SIG-M5 treated with dmso at 0.1 percent for 504 hours (cell line): ENCODE data around the gene CEP85L.

Source experiments
- DNase-seq: peaks from one replicate; lab custom pipeline; 2025; ENCODE audit not compliant: unreplicated experiment; lab: John Stamatoyannopoulos, UW

Gene CEP85L

DNA sequence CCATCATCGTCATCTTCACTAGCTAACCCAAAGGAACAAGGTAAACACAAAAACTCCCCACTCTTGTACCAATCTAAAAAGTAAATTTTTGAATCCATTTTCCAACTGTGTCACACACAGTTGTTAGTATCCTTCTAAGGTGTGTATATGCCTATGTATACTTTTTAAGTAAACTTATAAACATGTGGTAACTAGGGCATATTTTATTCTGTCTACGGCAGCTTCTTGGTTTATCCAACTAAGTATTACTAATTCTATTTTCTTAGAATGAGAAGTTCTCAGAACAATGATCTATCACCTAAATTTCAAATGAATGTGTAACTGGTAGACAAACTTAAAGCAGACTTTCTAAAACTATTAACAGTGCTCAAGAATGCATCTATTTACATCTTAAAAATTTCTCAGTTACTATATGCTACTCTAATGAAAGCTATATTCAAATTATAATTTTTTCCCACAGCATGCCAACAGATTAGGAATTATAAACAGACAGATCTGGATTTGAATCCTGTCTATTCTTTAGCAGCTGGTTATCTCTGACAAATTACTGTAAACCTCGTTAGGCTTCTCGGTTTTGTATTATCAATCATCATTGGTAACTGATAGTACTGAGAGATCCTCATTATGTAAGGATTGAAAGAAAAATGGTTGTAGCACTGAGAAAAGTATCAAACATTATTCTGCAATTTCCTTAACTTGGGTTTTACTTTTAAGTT lies 105.1 kb downstream of the CEP85L start:
- no peak for DNase-seq

DNA sequence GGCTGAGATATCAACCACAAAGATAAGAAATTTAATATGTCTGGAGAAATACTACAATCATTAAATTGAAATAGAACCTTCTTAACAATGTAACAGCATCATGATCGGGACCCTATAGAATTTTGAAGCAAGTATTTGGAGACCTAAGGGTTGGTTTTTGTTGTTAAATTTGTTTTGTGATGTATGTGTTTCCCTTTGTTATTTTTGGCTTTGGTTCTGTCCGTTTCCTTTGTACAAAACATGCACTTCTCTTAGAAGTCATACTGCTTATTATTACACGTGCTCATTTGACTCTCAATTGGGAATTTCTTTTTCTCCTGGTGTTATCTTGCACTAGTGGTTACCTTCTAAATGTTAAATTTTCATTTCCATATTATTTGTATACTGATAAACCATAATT lies 107.3 kb downstream of the CEP85L start:
- DNase-seq = no peak

DNA sequence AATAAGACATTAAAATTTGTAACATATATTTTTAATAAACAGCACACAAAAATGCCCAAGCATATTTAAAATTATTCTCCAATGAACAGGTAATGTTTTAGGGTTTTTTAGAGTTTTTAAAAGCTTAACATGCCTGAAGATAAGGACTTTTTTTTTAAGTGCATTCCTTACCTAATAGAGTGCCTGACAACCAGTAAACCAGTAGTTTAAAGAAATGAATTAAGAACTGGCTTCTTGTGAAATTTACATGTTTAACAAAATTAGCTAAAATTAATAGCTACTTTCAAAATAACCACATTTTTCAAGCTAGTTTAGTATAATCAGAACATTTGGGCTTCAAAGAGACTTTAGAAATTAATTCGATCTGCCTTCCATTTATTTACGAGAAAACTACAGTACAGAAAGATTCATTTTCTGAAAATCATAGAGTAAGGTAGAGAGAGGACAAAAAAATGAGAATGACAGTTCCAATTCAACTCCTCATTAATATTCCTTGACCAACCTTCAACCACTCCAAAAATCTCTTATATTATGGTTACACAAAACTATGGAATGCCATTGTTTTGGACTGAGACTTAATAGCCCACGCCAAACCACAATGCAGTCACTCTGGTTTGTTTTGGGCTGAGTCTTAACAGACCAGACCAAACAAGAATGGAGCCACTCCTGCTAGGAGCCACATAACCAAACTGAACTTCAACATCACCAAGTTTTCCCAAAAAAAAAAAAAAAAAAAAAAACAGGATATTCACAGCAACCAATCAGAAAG lies 109.0 kb downstream of the CEP85L start:
- no peak for DNase-seq

DNA sequence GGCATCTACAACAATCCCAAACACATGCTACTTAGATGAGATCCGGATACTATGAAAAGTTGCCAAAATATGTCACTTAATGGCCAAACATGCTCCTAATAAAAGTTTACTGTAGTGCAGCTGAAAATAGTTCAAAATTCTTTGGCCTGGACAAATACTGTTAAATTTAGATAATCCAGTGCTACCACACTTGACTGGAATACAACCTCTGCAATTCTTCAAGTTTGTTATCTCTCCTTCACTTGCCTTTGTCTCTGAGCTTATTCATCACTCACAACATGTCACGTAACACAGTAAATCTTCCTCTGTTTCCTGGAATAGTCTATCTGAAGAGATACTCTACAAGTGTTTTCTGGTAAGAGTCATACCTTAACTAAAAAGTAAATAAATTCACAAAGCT lies 113.8 kb downstream of the CEP85L start:
- no peak for DNase-seq

DNA sequence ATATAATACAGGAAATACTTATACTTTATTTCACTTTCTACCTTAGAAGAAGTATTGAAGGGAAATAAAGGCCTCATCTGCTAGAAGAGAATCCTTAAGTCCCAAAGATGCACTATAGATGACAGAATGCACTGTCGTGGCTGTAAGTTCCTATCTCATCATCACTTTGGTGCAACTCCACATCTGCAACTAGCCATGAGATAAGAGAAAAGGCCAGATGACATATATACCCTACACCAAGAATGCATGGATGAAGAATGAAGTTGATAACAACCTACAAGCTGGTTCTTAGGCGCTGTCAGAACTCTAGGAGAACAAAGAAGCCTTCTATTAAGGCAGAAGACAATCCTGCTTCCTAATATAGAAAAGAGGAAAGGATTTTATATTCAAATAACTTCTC lies 114.9 kb downstream of the CEP85L start:
- no peak for DNase-seq

DNA sequence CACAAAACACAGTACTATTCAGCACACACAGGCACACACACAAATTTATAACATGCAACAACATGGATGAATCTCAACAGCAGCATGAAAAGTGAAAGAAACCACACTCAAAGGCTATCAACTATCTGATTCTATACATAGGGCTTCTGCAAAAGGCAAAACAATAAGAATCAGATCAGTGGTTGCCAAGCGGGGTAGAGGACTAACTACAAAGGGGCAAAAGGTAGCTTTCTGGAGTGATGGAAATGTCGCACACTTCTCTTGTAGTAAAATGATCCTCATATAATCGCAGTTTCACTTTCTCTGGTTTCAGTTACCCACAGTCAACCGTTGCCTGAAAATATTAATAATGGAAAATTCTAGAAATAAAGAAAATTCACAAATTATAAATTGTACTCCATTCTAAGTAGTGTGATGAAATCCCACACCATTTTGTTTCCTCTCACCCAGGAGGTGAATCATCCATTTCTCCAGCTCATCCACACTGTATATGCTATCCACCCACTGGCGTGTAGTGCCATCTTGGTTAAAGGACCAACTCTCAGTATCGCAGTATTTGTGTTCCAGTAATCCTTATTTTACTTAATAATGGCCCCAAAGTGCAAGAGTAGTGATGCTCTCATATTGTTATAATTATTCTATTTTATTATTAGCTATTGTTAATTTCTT lies 116.1 kb downstream of the CEP85L start:
- DNase-seq = no peak

DNA sequence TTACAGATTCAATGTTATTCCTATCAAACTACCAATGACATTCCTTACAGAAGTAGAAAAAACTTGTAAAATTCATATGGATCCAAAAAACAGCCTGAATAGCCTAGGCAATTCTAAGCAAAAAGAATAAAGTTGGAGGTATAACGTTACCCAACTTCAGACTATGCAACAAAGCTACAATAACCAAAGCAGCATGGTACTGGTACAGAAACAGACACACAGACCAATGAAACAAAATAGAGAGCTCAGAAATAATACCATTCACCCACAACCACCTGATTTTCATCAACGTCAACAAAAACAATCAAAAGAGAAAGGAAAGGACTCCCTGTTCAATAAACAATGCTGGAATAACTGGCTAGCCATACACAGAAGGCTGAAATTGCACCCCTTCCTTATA lies 120.4 kb downstream of the CEP85L start:
- no peak for DNase-seq

DNA sequence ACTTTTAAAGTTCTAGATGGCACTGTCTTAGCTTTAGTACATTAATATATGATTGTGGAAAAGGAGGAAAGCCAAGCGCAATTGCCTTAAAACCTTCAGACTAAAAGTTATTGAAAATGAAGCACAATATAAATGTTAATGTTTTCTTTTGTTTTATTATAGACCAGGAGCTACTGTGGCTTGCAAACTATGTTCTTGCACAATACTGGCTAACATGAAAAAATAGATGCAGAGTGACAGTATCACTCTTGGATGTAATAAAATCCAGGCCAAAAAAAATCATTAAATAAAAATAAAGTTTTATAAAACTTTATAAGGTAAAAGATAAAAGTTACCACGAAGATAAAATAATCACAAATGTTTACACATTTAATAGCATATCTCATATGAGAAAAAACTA lies 121.6 kb downstream of the CEP85L start:
- DNase-seq = no peak

DNA sequence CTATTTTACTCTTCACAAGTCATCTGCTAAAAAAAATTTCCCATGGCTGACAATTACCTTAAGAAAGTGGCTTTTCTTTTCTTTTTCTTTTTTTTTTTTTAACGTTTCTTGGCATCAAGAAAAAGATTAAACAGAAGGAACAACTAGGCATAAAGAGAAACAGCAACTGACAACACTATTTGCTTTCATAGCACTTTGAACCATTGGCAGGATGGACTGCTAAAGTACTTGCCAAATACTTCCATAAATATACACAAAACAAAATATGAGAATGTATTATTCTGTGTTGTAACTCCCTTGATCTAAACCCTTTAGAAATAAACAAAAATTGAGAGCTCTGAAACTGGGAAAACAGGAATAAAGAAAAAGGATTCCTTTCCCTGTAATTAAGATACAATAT lies 123.3 kb downstream of the CEP85L start:
- DNase-seq = no peak

DNA sequence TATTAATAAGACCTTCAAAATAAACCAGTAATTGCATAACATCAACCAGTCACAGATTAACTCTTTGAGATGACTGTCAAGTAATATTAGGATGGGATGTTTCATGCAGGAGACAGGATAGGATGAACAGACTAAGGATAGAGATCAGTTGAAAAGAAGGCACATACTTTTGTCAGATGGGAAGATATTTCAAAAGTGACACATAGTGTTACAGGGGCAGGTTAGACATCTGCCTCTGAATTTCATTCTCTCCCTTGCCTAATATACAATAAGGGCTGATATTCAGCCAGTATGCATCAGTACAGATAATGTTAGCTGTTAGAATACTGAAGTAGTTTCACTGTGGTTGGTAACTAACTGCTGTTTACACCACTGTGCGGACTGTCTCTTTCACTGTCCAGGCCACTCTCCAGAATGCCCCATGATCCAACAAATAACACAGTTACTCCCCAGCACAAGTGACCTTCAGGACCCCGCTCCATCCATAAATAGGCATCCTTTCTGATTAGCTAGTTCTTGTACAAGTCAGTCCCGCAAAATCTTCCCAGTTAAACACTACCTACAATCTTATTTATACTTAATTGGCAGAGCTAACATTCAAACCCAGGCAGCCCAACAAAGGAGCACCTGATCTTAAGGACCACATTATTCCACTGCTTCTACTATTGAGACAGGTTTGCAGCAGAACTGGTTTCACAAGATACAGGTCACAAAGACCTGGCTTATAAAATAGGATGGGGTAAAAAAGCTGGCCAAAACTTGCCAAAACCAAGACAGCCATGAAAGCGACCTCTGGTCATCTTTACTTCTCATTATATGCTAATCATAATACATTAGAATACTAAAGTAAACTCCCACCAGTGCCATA lies 125.2 kb downstream of the CEP85L start:
- DNase-seq = no peak

DNA sequence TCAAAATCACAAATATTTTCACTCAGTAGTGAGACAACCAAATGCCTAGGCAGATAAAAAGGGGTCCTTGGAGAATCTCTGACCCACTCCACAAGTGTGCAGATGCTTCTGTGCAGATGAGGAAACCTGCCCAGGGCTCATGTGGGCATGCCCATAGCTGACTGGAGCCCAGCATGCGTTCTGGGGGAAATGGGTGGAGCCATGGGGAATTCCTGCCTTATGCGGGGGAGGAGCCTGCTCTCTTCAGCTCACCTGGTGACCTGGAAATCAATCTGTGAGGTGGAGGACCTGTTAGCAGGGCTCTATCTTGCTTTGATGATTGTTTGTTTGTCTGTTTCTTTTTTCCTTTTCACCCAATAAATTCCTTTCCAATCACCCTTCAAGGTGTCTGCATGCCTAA lies 126.7 kb downstream of the CEP85L start:
- no peak for DNase-seq

DNA sequence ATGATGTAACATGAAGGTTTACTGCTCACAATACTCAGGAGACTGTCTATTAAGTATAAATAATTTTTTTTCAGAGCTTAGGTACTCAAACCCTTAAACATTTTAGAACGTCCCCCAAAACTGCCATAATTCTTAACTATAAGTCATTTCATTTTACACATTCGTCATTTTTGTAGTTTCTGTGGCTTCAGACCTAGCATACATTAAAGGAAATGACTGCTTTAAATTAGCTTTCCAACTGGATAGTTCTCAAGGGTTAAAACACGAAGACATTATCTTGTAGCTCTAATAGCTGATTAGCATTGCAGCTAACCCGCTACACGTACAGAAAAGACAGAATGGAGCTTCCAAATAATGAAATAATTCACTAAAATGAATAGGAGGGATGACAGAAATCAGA lies 128.2 kb downstream of the CEP85L start:
- no peak for DNase-seq

DNA sequence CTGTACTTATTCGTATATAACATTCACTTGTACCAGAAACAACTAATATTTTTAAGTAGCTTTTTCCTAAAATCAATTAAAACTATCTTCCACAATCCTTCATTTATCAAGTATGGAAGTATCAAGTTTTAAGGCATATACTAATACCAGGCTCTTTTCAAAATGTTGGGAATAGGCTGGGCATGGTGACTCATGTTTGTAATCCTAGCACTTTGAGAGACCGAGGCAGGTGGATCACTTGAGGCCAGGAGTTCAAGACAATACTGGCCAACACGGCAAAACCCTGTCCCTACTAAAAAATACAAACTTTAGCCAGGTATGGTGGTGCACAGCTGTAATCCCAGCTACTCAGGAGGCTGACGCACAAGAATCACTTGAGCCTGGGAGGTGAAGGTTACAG lies 129.0 kb downstream of the CEP85L start:
- no peak for DNase-seq

DNA sequence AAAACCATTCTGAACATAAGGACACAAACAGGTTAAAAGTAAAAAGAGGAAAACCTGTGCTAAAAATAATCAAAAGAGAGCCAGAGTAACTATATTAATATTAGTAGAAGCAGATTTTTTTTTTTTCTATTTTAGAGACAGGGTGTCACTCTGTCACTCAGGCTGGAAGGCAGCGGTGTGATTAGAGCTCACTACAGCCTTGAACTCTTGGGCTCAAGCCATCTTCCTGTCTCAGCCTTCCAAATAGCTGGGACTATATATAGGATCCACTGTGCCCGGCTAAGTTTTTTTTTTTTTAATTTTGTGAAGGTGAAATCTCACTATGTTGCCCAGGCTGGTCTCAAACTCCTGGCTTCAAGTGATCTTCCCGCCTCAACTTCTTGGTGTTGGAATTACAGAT lies 136.7 kb downstream of the CEP85L start:
- no peak for DNase-seq

DNA sequence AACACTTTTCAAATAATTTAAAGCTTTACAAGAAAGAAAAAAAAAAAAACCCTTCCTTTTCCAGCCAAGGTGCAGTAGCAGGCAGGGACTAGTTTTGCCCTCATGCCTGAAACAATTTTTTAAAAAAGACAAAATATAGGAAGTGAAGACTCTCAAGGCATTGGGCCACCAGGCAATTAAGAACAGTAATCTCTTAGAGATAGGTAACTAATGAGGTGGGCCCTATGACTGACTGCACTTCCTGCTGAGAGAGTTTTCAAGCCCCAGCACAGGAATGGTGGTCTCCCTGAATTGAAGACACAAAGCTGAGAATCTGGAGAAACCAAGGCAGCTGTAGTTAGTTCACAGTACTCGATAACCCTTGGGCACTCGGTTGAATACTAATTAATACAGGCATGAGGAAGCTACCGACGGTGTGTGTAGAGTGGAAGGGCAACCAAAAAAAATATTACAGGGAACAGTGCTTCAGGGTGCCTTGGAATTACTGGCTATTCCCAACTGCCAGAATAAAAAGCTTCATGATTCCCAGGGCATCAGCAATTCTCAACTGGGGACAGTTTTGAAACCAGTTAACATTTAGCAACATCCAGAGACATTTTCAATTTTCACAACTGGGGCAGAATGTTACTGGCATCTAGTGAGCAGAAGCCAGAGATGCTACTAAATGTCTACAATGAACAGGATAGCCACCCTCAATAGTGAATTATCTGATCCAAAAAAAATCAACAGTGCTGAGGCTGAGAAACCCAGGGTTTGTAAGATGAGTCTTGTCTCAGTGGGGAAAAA lies 139.3 kb downstream of the CEP85L start:
- no peak for DNase-seq

DNA sequence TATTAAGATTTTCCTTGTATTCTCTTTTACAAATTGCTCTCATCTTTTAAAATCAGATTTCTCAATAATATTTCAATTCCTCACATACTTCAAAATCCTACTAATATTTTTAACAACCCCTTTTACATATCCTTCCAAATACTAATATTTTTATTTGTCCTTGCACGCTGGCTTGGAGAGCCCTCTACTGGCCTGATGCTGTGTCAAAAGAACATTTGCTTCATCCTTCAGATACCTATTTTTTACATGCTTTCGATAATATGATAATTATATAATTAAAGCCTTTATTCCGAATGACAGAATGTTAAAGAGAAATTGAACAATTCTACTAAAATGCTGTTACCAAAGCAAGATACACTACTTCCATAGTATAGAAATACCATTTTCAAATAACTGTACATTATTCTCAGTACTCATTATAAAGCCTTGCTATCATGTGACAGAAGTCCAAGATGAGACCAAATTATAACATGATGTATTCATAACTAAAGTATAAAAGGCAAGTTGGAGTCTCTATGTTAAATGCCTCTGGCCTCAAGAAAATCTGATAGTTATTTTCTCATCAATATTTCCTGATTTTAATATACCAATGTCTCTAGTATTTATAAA lies 142.3 kb downstream of the CEP85L start:
- DNase-seq = peak; percentile 10

DNA sequence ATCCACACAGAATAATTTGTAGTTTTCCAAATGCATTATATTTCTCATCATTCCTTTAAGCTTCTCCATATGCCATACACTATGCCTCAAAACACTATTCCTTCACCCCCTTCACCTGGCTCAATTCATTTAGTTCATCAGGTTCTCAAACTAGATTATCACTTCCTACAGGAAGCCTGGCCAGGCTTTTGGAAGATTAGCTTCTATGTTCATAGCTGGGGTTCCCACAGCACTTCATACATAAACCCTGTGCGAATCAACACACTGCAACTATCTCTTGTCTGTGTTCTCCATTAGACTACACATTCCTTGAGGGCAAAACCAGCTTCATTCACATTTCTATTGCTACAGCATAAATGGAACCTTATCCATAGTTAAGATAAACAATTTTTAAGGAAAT lies 143.8 kb downstream of the CEP85L start:
- DNase-seq = no peak

DNA sequence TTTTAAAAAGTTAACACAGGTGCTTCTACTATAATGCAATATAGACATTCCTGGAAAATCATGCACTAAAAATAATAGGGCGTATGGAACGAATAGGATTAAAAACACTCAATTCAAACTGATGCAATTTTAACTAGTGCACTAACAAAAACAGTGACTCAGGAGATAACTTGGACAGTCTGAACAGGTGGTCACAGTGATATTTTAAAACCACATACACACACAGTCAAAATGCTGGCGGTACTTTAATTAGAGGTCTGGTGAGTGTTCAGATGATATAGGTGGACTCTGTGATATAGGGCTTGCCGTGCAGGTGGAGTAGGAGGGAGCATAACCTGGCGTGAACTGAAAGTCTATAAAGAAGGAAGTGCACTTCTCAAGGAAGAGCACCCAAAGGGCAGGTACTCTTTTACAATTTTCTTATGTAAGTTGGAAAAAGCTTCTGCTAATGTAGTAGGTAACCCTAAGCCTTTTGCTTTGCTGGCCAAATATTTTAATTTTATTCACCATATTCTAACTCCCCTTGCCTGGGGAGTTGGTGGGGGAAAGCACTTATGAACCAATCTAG lies 145.2 kb downstream of the CEP85L start:
- DNase-seq = no peak

DNA sequence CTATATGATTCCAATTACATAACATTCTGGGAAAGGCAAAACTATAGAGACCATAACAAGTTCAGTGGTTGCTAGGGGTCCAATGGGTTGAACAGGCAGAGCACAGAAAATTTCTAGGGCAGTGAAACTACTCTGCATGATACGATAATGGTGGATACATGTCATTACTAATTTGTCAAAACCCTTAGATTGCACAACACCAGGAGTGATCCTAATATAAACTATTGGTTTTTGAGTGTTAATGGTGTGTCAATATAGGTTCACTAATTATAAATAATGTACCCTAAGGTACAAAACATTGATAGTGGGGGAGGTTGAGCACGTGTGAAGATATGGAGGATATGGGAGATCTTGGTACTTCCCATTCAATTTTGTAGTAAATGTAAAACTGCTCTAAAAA lies 145.7 kb downstream of the CEP85L start:
- no peak for DNase-seq

DNA sequence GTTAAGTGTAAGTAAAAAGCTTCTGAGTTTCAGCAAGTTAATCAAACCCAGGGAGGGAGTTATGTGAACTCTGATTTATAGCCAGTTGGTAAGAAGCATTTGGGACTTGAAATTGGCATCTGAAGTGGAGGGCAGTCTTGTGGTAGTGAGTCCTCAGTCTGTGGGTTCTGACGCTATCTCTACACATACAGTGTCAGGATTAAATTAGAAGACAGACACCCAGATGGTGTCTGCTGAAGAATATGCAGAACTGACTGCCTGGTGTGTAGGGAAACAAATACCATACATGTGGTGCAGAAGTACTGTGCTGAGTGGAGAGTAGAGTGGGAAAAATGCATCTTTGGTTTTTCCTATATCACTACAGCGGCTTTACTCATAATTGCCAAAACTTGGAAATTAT lies 146.8 kb downstream of the CEP85L start:
- no peak for DNase-seq
